ENCODE measurements around the gene ZNF175.

DNA sequence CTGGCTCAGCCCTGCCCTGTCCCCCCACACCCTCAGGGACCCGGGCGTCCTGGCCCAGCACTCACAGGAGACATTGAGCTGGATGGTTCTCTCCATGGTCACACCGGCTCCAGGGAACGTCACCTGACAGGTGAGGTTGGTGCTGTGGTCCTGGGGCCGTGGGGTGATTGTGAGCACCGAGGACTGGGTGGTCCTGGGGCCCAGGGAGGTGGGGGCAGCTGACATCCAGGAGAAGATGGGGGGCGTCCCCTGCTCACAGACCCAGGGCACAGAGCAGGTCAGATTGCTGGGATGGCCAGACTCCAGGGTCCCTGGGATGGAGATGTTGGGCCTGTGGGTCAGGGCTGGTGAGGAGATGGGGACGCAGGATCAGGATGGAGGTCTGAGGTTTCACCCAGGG, 40.5 kb upstream of the ZNF175 start:
- TF ChIP-seq, protein P1, sequence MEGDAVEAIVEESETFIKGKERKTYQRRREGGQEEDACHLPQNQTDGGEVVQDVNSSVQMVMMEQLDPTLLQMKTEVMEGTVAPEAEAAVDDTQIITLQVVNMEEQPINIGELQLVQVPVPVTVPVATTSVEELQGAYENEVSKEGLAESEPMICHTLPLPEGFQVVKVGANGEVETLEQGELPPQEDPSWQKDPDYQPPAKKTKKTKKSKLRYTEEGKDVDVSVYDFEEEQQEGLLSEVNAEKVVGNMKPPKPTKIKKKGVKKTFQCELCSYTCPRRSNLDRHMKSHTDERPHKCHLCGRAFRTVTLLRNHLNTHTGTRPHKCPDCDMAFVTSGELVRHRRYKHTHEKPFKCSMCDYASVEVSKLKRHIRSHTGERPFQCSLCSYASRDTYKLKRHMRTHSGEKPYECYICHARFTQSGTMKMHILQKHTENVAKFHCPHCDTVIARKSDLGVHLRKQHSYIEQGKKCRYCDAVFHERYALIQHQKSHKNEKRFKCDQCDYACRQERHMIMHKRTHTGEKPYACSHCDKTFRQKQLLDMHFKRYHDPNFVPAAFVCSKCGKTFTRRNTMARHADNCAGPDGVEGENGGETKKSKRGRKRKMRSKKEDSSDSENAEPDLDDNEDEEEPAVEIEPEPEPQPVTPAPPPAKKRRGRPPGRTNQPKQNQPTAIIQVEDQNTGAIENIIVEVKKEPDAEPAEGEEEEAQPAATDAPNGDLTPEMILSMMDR (IDR thresholded peaks at IDR 0.05), result no peak
- no peak for TF ChIP-seq POLR2A (IDR thresholded peaks at IDR 0.05)
